ENCODE results near the gene IL1R2.

GRCh38 chr2:102029952-102030351 lies 38.2 kb downstream of the IL1R2 start:
- no peak for TF ChIP-seq RAD21 (IDR thresholded peaks at IDR 0.05; ENCODE audit: low read depth)
- TF ChIP-seq TAF1 (IDR thresholded peaks at IDR 0.05; ENCODE audit: low read depth), result no peak
- no peak for TF ChIP-seq EP300 (IDR thresholded peaks at IDR 0.05; ENCODE audit: borderline replicate concordance)
- no peak for TF ChIP-seq CREB1 (IDR thresholded peaks at IDR 0.05; ENCODE audit: low read depth)
- no peak for TF ChIP-seq TEAD4 (IDR thresholded peaks at IDR 0.05)
- TF ChIP-seq CEBPB (IDR thresholded peaks at IDR 0.05), result no peak

All from Ishikawa (cell line).